Right lobe of liver (tissue), 6 donors: ENCODE measurements around the gene PRRG1. TPM values are rescaled to one million over a fixed set of nuclear protein-coding genes. Genes with fewer than 3 reads are reported as not detected.
"Not testable (repeated sequence)": the region's sequence is repeated elsewhere in the genome, so short reads cannot be mapped to it uniquely, and the experiment has no call there.

ENCODE experiments used
- ATAC-seq, 4 donors: fragments of 200-7000 bp; cut with Tn5 transposase; one replicate each; pipeline ENCODE4 v1.9.1; 2020; ENCODE audit warnings: mild to moderate bottlenecking in 4 of 4, moderate library complexity in 4 of 4
- DNase-seq, 3 donors: peaks; one replicate each; pipeline ENCODE4 v3.0.0-alpha.2; 2020
- H3K27ac ChIP-seq, 3 donors: fragments of 200-600 bp; one replicate each; pipeline ENCODE4 v1.8.0; 2022
- H3K27me3 ChIP-seq, 2 donors: fragments of 200-600 bp; one replicate each; pipeline ENCODE4 v1.8.0; 2022
- H3K36me3 ChIP-seq, 4 donors: fragments of 200-600 bp; sonication (generic) in 1 of 4; one replicate each; pipeline versions ENCODE4 v1.5.1 to v1.8.0; 2017 to 2022; ENCODE audit warnings: control low read depth in 1 of 4
- H3K4me1 ChIP-seq, 4 donors: fragments of 200-600 bp; sonication (generic) in 1 of 4; one replicate each; pipeline versions ENCODE4 v1.5.1 to v1.8.0; 2017 to 2022; ENCODE audit warnings: control low read depth in 1 of 4
- H3K4me3 ChIP-seq, 3 donors: fragments of 200-600 bp; one replicate each; pipeline ENCODE4 v1.8.0; 2022
- H3K9me3 ChIP-seq, 4 donors: fragments of 200-600 bp; sonication (generic) in 1 of 4; one replicate each; pipeline versions ENCODE4 v1.5.1 to v1.8.0; 2017 to 2022; ENCODE audit warnings: control low read depth in 1 of 4
- CTCF ChIP-seq, 4 donors: fragments of 200-600 bp in 3 of 4; fragments of 450-650 bp in 1 of 4; IDR thresholded peaks; one replicate each; pipeline versions ENCODE4 v1.5.1 to v1.8.0; 2016 to 2022; ENCODE audit warnings: antibody characterized with exemption in 4 of 4, mild to moderate bottlenecking in 2 of 4
- POLR2A ChIP-seq: fragments of 450-650 bp; IDR thresholded peaks from one replicate; pipeline ENCODE4 v1.6.1; 2017; ENCODE audit warnings: antibody characterized with exemption, mild to moderate bottlenecking
- WGBS: methylation state at CpG from one replicate; pipeline ENCODE4 v1.1.6; 2018; ENCODE audit warnings: low coverage, low lambda C conversion rate; ENCODE audit not compliant: insufficient coverage; ENCODE audit errors: missing lambda C conversion rate; 5-methylcytosine and 5-hydroxymethylcytosine counted together
- intact Hi-C, 2 donors: fragments of 100-400 bp; cut with DNase I; formaldehyde crosslinking; loops; one replicate each; pipeline versions ENCODE4 v1.11.2 to v1.14.1; 2022
- total RNA-seq, 6 experiments: library from RNA; depleted of rRNA in 2 of 6; stranded (reverse); fragments of >200 nt in 2 of 6; fragmentation: NEBNext Ultra II Directional in 3 of 6; extraction: Animal tissue kit (Norgen Biotek cat#: 25700) in 3 of 6; gene quantifications; one replicate each; pipeline versions ENCODE4 v1.1.0 to v1.2.4, GENCODE V29; 2016 to 2023
- donor health status: DM: no; HTN: yes; CAD: no.
- donor health status: DM: no; HTN: no; CAD: no.
- donor health status: DM: no; HTN: no; CAD: no.
- donor health status: DM: no; HTN: yes; CAD: no.
- donor health status: DM: no; HTN: yes; CAD: no.

The PRRG1 gene
- total RNA-seq, 6 experiments from 2014 or later, result 3.6 to 9.7 (median 6.5) TPM

DNA sequence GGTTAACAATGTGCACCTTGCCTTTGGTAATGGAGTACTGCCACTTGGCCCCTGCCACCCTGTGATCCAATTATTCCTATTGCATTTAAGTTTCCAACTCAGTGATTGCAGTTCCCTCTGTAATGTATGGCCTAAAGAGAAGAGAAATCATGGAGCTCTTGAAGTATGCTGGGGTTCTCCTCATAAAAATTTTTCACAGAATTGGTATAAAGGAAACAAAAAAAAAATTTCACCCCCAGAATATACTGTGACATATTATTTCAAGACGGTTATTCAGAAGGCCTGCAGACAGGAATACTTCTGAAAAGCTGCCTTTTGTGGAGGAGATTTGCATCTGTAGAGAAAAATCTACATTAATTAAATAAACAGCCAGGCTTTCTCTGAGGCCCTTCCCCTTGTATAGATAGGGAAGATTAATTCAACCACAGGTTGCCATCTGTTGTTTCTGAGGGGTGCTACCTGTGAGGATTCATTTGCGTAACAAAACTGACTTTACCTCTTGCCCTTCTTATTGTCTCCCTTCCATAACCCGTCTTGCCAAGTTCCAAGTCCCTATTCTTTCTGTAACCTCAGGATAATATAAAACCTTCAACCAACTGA lies 127.5 kb downstream of the PRRG1 start:
- intact Hi-C loops, result no loop called here
- whole genome bisulfite sequencing, result 41% methylated on average over 3 of the region's 3 CpGs
- DNase-seq (no peak), ATAC-seq (no peak)
- H3K9me3 ChIP-seq, result no peaks in the 10 kb centered on the region
- H3K27ac ChIP-seq, result no peak overlapping the region
- no peak overlapping the region for H3K4me3 ChIP-seq
- no peaks in the 10 kb centered on the region for H3K36me3 ChIP-seq
- no peak for TF ChIP-seq CTCF (IDR thresholded peaks at IDR 0.05)
- no peak for TF ChIP-seq POLR2A
- H3K27me3 ChIP-seq, result no peaks in the 10 kb centered on the region
- H3K4me1 ChIP-seq, result no peaks in the 10 kb centered on the region

GRCh38 chrX:37484335-37484734 lies 135.2 kb downstream of the PRRG1 start:
- 52% methylated on average over 4 of the region's 4 CpGs for WGBS
- ATAC-seq, DNase-seq, H3K27ac ChIP-seq, H3K4me1 ChIP-seq, H3K9me3 ChIP-seq, H3K27me3 ChIP-seq, intact Hi-C loops, H3K4me3 ChIP-seq, H3K36me3 ChIP-seq: not testable (repeated sequence)

- H3K36me3 ChIP-seq, result no peaks in the 10 kb centered on the region
- no peaks in the 10 kb centered on the region for H3K9me3 ChIP-seq
- ATAC-seq (no peak), DNase-seq (no peak)
- intact Hi-C loops, result no loop called here
- TF ChIP-seq CTCF (IDR thresholded peaks at IDR 0.05) (no peak), POLR2A (no peak)
- no peak overlapping the region for H3K4me3 ChIP-seq
- no peaks in the 10 kb centered on the region for H3K27me3 ChIP-seq
- no peak overlapping the region for H3K27ac ChIP-seq
- H3K4me1 ChIP-seq, result no peaks in the 10 kb centered on the region
- WGBS, result 78% methylated on average over 1 of the region's 2 CpGs
Measured at GRCh38 chrX:37485429-37485828, 136.3 kb downstream of the PRRG1 start.

- Histone ChIP-seq H3K4me1 (no peaks in the 10 kb centered on the region), H3K27me3 (no peaks in the 10 kb centered on the region), H3K36me3 (no peaks in the 10 kb centered on the region), H3K27ac (no peak overlapping the region), H3K9me3 (no peaks in the 10 kb centered on the region), H3K4me3 (no peak overlapping the region)
- ATAC-seq (no peak), DNase-seq (no peak)
- WGBS, result 83% methylated on average over 1 of the region's 5 CpGs
- TF ChIP-seq CTCF (IDR thresholded peaks at IDR 0.05) (no peak), POLR2A (no peak)
- intact Hi-C loops, result no loop called here
Measured at GRCh38 chrX:37487271-37487670, 138.1 kb downstream of the PRRG1 start.

DNA sequence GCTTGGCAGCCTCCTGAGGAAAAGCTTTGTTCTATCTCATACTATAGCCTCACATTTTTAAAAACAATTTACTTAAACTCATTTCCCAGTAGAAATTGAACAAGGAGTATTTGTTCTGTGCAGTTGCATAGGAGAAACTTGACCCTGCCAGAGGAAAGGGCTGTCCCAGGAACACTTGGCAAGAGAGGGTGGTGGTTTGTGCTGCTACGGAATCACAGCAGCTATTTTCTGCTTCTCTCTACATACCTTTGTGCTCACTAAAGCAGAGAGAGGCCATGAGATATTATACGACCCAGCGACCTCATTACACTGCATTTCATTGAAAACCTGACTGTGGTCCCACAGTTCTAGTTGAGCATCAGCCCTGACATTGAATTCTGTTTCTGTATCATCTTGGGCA lies 139.2 kb downstream of the PRRG1 start:
- WGBS, result 72% methylated on average over 3 of the region's 3 CpGs

More for the DNA sequence above, 139.2 kb downstream of the PRRG1 start:
- intact Hi-C loops, result no loop called here
- H3K4me3 ChIP-seq, result no peak overlapping the region
- no peak for ATAC-seq
- no peaks in the 10 kb centered on the region for H3K4me1 ChIP-seq
- no peaks in the 10 kb centered on the region for H3K36me3 ChIP-seq
- no peak for DNase-seq
- H3K27ac ChIP-seq, result no peak overlapping the region
- no peaks in the 10 kb centered on the region for H3K27me3 ChIP-seq
- no peaks in the 10 kb centered on the region for H3K9me3 ChIP-seq
- TF ChIP-seq POLR2A, result no peak
- TF ChIP-seq CTCF (IDR thresholded peaks at IDR 0.05), result no peak
